ENCODE data around the gene ITGB1.
"Not testable (repeated sequence)": the region's sequence is repeated elsewhere in the genome, so short reads cannot be mapped to it uniquely, and the experiment has no call there.

ITGB1 gene

GRCh38 chr10:32931593-32931992, 26.4 kb downstream of the ITGB1 start:
- no peak for DNase-seq

- no peak for DNase-seq
Measured at GRCh38 chr10:32930036-32930435, 28.0 kb downstream of the ITGB1 start.

GRCh38 chr10:32929634-32930033, 28.4 kb downstream of the ITGB1 start:
- no peak for DNase-seq

GRCh38 chr10:32927750-32928149, 30.3 kb downstream of the ITGB1 start:
- no peak for DNase-seq

GRCh38 chr10:32923849-32924248, 34.2 kb downstream of the ITGB1 start:
- no peak for DNase-seq

- no peak for DNase-seq
Measured at GRCh38 chr10:32923134-32923533, 34.9 kb downstream of the ITGB1 start.

GRCh38 chr10:32922170-32922569, 35.9 kb downstream of the ITGB1 start:
- DNase-seq, result no peak

GRCh38 chr10:32917817-32918216, 40.2 kb downstream of the ITGB1 start:
- not testable (repeated sequence) for DNase-seq

GRCh38 chr10:32911285-32912016, 46.6 kb downstream of the ITGB1 start:
- no peak for DNase-seq

GRCh38 chr10:32909970-32910369, 48.1 kb downstream of the ITGB1 start:
- not testable (repeated sequence) for DNase-seq

- DNase-seq, result no peak
Measured at GRCh38 chr10:32909456-32909855, 48.6 kb downstream of the ITGB1 start.

- DNase-seq, result no peak
Measured at GRCh38 chr10:32906595-32906994, 51.4 kb downstream of the ITGB1 start.

GRCh38 chr10:32905466-32905865, 52.6 kb downstream of the ITGB1 start:
- no peak for DNase-seq

- DNase-seq, result no peak
Measured at GRCh38 chr10:32901815-32902214, 56.2 kb downstream of the ITGB1 start.

- not testable (repeated sequence) for DNase-seq
Measured at GRCh38 chr10:32895200-32895968, 62.6 kb downstream of the ITGB1 start.

- DNase-seq, result no peak
Measured at GRCh38 chr10:32893916-32894664, 63.9 kb downstream of the ITGB1 start.

GRCh38 chr10:32893434-32893833, 64.6 kb downstream of the ITGB1 start:
- DNase-seq, result no peak

GRCh38 chr10:32891261-32891660, 66.8 kb downstream of the ITGB1 start:
- DNase-seq, result no peak

GRCh38 chr10:32890444-32890843, 67.6 kb downstream of the ITGB1 start:
- DNase-seq, result no peak

- DNase-seq, result no peak
Measured at GRCh38 chr10:32889631-32890212, 68.3 kb downstream of the ITGB1 start.

GRCh38 chr10:32888161-32888927, 69.7 kb downstream of the ITGB1 start:
- DNase-seq, result no peak

- no peak for DNase-seq
Measured at GRCh38 chr10:32887481-32887880, 70.5 kb downstream of the ITGB1 start.

All from DMS79 (cell line).